IPS DF 19.7 (cell line): ENCODE measurements around the gene AKAP17A.

Experiments
- DNase-seq: peaks from one replicate; pipeline ENCODE4 v3.0.0-alpha.2; 2013; ENCODE audit warnings: low read depth, low spot score

AKAP17A gene

GRCh38 chrX:1582686-1583437, 8.5 kb upstream of the AKAP17A start:
- DNase-seq: no peak

GRCh38 chrX:1584237-1585011, 7.0 kb upstream of the AKAP17A start:
- DNase-seq: no peak

GRCh38 chrX:1587161-1587560, 4.2 kb upstream of the AKAP17A start:
- no peak for DNase-seq

GRCh38 chrX:1589356-1590130, 1.9 kb upstream of the AKAP17A start:
- DNase-seq: no peak

- no peak for DNase-seq
Measured at GRCh38 chrX:1591863-1592469, 562 bp downstream of the AKAP17A start.

- no peak for DNase-seq
Measured at GRCh38 chrX:1592470-1593142, 1.2 kb downstream of the AKAP17A start.

- no peak for DNase-seq
Measured at GRCh38 chrX:1593286-1594271, 2.2 kb downstream of the AKAP17A start.

GRCh38 chrX:1595711-1596060, 4.3 kb downstream of the AKAP17A start:
- no peak for DNase-seq

GRCh38 chrX:1596676-1597344, 5.4 kb downstream of the AKAP17A start:
- DNase-seq: no peak

GRCh38 chrX:1597345-1598020, 6.1 kb downstream of the AKAP17A start:
- DNase-seq: no peak

GRCh38 chrX:1598021-1598875, 6.8 kb downstream of the AKAP17A start:
- no peak for DNase-seq

GRCh38 chrX:1598876-1599790, 7.7 kb downstream of the AKAP17A start:
- no peak for DNase-seq

- DNase-seq: no peak
Measured at GRCh38 chrX:1599791-1600405, 8.5 kb downstream of the AKAP17A start.

- no peak for DNase-seq
Measured at GRCh38 chrX:1600406-1601050, 9.1 kb downstream of the AKAP17A start.

GRCh38 chrX:1601051-1601767, 9.8 kb downstream of the AKAP17A start:
- DNase-seq: no peak

- no peak for DNase-seq
Measured at GRCh38 chrX:1601768-1602085, 10.3 kb downstream of the AKAP17A start.
